Liver (tissue), 9 donors: Measurements from ENCODE around the gene CSF2RB. TPM values are rescaled to one million over a fixed set of nuclear protein-coding genes. Genes with fewer than 3 reads are reported as not detected.

ENCODE experiments used
- DNase-seq: peaks from one replicate; pipeline ENCODE4 v3.0.0-alpha.2; 2017; ENCODE audit warnings: low spot score
- H3K27ac ChIP-seq, 2 donors: one replicate each; pipeline ENCODE4 v1.7.0; 2013; ENCODE audit warnings: inconsistent platforms in 2 of 2, low read length in 2 of 2, control low read depth in 1 of 2, low read depth in 1 of 2, mild to moderate bottlenecking in 1 of 2
- H3K27me3 ChIP-seq, 4 donors: one replicate each; pipeline versions ENCODE4 v1.6.1 to v1.7.0; 2013; ENCODE audit warnings: low read length in 3 of 4, inconsistent platforms in 1 of 4, mild to moderate bottlenecking in 1 of 4, moderate library complexity in 1 of 4; ENCODE audit not compliant: control insufficient read depth in 4 of 4, insufficient read depth in 4 of 4
- H3K36me3 ChIP-seq, 4 donors: one replicate each; pipeline versions ENCODE4 v1.6.1 to v1.7.0; 2013; ENCODE audit warnings: low read length in 3 of 4, mild to moderate bottlenecking in 3 of 4, low read depth in 1 of 4, moderate library complexity in 1 of 4; ENCODE audit not compliant: control insufficient read depth in 4 of 4, insufficient read depth in 3 of 4
- H3K4me1 ChIP-seq, 4 donors: one replicate each; pipeline versions ENCODE4 v1.6.1 to v1.7.0; 2013; ENCODE audit warnings: low read length in 3 of 4, mild to moderate bottlenecking in 3 of 4, moderate library complexity in 1 of 4; ENCODE audit not compliant: control insufficient read depth in 4 of 4, insufficient read depth in 4 of 4
- H3K4me3 ChIP-seq, 3 donors: one replicate each; pipeline versions ENCODE4 v1.6.1 to v1.7.0; 2013; ENCODE audit warnings: low read length in 3 of 3, control low read depth in 1 of 3, low read depth in 1 of 3, mild to moderate bottlenecking in 1 of 3
- H3K9ac ChIP-seq, 2 donors: one replicate each; pipeline ENCODE4 v1.7.0; 2013; ENCODE audit warnings: low read length in 2 of 2, mild to moderate bottlenecking in 2 of 2, moderate library complexity in 2 of 2, control low read depth in 1 of 2, low read depth in 1 of 2
- H3K9me3 ChIP-seq, 4 donors: one replicate each; pipeline versions ENCODE4 v1.6.1 to v1.7.0; 2013; ENCODE audit warnings: low read length in 3 of 4; ENCODE audit not compliant: control insufficient read depth in 4 of 4
- ATF3 ChIP-seq: IDR thresholded peaks from 2 replicates; pipeline ENCODE4 v1.6.1; 2016; ENCODE audit warnings: antibody characterized with exemption
- EGR1 ChIP-seq, 2 donors: IDR thresholded peaks; 2 replicates each; pipeline ENCODE4 v1.6.1; 2016 to 2018; ENCODE audit warnings: antibody characterized with exemption in 2 of 2, low read depth in 2 of 2
- FOXA1 ChIP-seq: IDR thresholded peaks from 2 replicates; pipeline ENCODE4 v1.6.1; 2016; ENCODE audit warnings: antibody characterized with exemption
- FOXA2 ChIP-seq: IDR thresholded peaks from 2 replicates; pipeline ENCODE4 v1.6.1; 2016; ENCODE audit warnings: antibody characterized with exemption
- GABPA ChIP-seq, 2 donors: IDR thresholded peaks in 1 of 2; conservative IDR thresholded peaks in 1 of 2; 2 replicates each; pipeline ENCODE4 v1.6.1; 2016; ENCODE audit warnings: antibody characterized with exemption in 2 of 2, mild to moderate bottlenecking in 1 of 2, moderate library complexity in 1 of 2
- HNF4A ChIP-seq, 2 donors: conservative IDR thresholded peaks; 2 replicates each; pipeline ENCODE4 v1.6.1; 2016; ENCODE audit warnings: antibody characterized with exemption in 2 of 2, mild to moderate bottlenecking in 2 of 2
- HNF4G ChIP-seq: IDR thresholded peaks from 2 replicates; pipeline ENCODE4 v1.6.1; 2016; ENCODE audit warnings: antibody characterized with exemption
- JUND ChIP-seq, 2 donors: IDR thresholded peaks; 2 replicates each; pipeline ENCODE4 v1.6.1; 2016; ENCODE audit warnings: antibody characterized with exemption in 2 of 2
- MAX ChIP-seq: IDR thresholded peaks from 2 replicates; pipeline ENCODE4 v1.6.1; 2016; ENCODE audit warnings: antibody characterized with exemption
- NR2F2 ChIP-seq: IDR thresholded peaks from 2 replicates; pipeline ENCODE4 v1.6.1; 2016; ENCODE audit warnings: antibody characterized with exemption
- RAD21 ChIP-seq, 2 donors: IDR thresholded peaks; 2 replicates each; pipeline ENCODE4 v1.6.1; 2016; ENCODE audit warnings: antibody characterized with exemption in 2 of 2, mild to moderate bottlenecking in 2 of 2
- REST ChIP-seq: IDR thresholded peaks from 2 replicates; pipeline ENCODE4 v1.6.1; 2016; ENCODE audit warnings: antibody characterized with exemption, mild to moderate bottlenecking
- RXRA ChIP-seq, 2 donors: IDR thresholded peaks; 2 replicates each; pipeline ENCODE4 v1.6.1; 2017 to 2018; ENCODE audit warnings: antibody characterized with exemption in 2 of 2, mild to moderate bottlenecking in 1 of 2
- SP1 ChIP-seq: IDR thresholded peaks from 2 replicates; pipeline ENCODE4 v1.6.1; 2018; ENCODE audit warnings: antibody characterized with exemption, mild to moderate bottlenecking
- TAF1 ChIP-seq: conservative IDR thresholded peaks from 2 replicates; pipeline ENCODE4 v1.6.1; 2016; ENCODE audit warnings: antibody characterized with exemption, mild to moderate bottlenecking
- YY1 ChIP-seq: IDR thresholded peaks from 2 replicates; pipeline ENCODE4 v1.6.1; 2016; ENCODE audit warnings: antibody characterized with exemption, mild to moderate bottlenecking
- ZBTB33 ChIP-seq: IDR thresholded peaks from 2 replicates; pipeline ENCODE4 v1.6.1; 2016; ENCODE audit warnings: antibody characterized with exemption
- WGBS: extraction: QIAGEN DNeasy Blood & Tissue Kit; methylation state at CpG from one replicate; pipeline ENCODE4 v1.1.7; 2013; 5-methylcytosine and 5-hydroxymethylcytosine counted together
- polyA plus RNA-seq, 2 donors: library from polyadenylated mRNA; stranded (reverse) in 1 of 2; unstranded in 1 of 2; fragments of 200-250 nt in 1 of 2; fragments of >200 nt in 1 of 2; fragmentation: Nextera tagmentation in 1 of 2; extraction: Ambion mirVana in 1 of 2; gene quantifications; one replicate each; pipeline versions ENCODE4 v1.2.1 to v1.2.3, GENCODE V29; 2013 to 2015
- total RNA-seq, 2 donors: library from RNA; depleted of rRNA; stranded (reverse); fragments of >200 nt; gene quantifications; one replicate each; pipeline ENCODE4 v1.2.3, GENCODE V29; 2014
- TF ChIP-seq, protein P1 (sequence below): fragments of 150-350 bp; IDR thresholded peaks from 2 replicates; pipeline ENCODE4 v1.5.1; 2017; ENCODE audit warnings: improper control_type of control experiment, low read depth, low read length; ENCODE audit not compliant: missing input control
- donor health status: healthy.
- donor health status: healthy.
- donor health status: healthy.
- donor health status: healthy.
- donor health status: healthy.

Gene CSF2RB
- total and polyA plus RNA-seq, 4 donors = 0.72 to 10.5 (median 2.3) TPM

- TF ChIP-seq REST = no peak
- TF ChIP-seq HNF4G = no peak
- TF ChIP-seq FOXA2 = no peak
- TF ChIP-seq NR2F2 = no peak
- TF ChIP-seq ATF3 = no peak
- TF ChIP-seq RXRA (IDR thresholded peaks at IDR 0.05) = no peak
- no peak for TF ChIP-seq EGR1 (IDR thresholded peaks at IDR 0.05; ENCODE audit: low read depth in 2 of 2)
Measured at GRCh38 chr22:36887162-36887561, 26.3 kb upstream of the CSF2RB start (continued).

- TF ChIP-seq FOXA2 (no peak), HNF4A (conservative IDR thresholded peaks at IDR 0.05) (no peak), RXRA (IDR thresholded peaks at IDR 0.05) (no peak), FOXA1 (no peak), GABPA (IDR thresholded peaks at IDR 0.05 in 1 of 2, conservative IDR thresholded peaks at IDR 0.05 in 1 of 2) (no peak), TAF1 (no peak), NR2F2 (no peak), RAD21 (IDR thresholded peaks at IDR 0.05) (no peak), MAX (no peak), ZBTB33 (no peak), HNF4G (no peak), JUND (IDR thresholded peaks at IDR 0.05) (no peak), REST (no peak), EGR1 (IDR thresholded peaks at IDR 0.05; ENCODE audit: low read depth in 2 of 2) (no peak), SP1 (no peak), YY1 (no peak), ATF3 (no peak)
- TF ChIP-seq, protein P1, sequence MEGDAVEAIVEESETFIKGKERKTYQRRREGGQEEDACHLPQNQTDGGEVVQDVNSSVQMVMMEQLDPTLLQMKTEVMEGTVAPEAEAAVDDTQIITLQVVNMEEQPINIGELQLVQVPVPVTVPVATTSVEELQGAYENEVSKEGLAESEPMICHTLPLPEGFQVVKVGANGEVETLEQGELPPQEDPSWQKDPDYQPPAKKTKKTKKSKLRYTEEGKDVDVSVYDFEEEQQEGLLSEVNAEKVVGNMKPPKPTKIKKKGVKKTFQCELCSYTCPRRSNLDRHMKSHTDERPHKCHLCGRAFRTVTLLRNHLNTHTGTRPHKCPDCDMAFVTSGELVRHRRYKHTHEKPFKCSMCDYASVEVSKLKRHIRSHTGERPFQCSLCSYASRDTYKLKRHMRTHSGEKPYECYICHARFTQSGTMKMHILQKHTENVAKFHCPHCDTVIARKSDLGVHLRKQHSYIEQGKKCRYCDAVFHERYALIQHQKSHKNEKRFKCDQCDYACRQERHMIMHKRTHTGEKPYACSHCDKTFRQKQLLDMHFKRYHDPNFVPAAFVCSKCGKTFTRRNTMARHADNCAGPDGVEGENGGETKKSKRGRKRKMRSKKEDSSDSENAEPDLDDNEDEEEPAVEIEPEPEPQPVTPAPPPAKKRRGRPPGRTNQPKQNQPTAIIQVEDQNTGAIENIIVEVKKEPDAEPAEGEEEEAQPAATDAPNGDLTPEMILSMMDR = no peak
- WGBS = 68% methylated on average over 1 of the region's 1 CpG
- Histone ChIP-seq H3K27ac (no peak overlapping the region), H3K9ac (no peak overlapping the region), H3K4me3 (no peak overlapping the region), H3K4me1 (no peaks in the 10 kb centered on the region), H3K36me3 (no peaks in the 10 kb centered on the region), H3K27me3 (no peaks in the 10 kb centered on the region), H3K9me3 (peaks cover 0 to 2% (median 0%) of the 10 kb centered on the region in 4 donors)
- no peak for DNase-seq
Measured at GRCh38 chr22:36891646-36892045, 21.8 kb upstream of the CSF2RB start.
